ENCODE measurements around the gene ATP6V1E1.
A peak's percentile ranks its signal among the peaks of the same experiment; 100 is the strongest.
"Not testable (repeated sequence)": the region's sequence is repeated elsewhere in the genome, so short reads cannot be mapped to it uniquely, and the experiment has no call there.

The ATP6V1E1 gene

GRCh38 chr22:17647991-17648390 lies 19.4 kb upstream of the ATP6V1E1 start:
- peak overlapping the region; percentile 66 for H3K9ac ChIP-seq (ENCODE audit: low read length)
- no peaks in the 10 kb centered on the region for H3K27me3 ChIP-seq (replicated peaks; ENCODE audit: control insufficient read depth, insufficient read depth, low read length)
- H3K4me1 ChIP-seq (ENCODE audit: control insufficient read depth, insufficient read depth, low read length), result peaks cover 27% of the 10 kb centered on the region
- DNase-seq (ENCODE audit: low read depth), result no peak
- peak overlapping the region; percentile 35 for H3K4me3 ChIP-seq (ENCODE audit: low read length)
- H3K9me3 ChIP-seq (ENCODE audit: control insufficient read depth, low read length), result no peaks in the 10 kb centered on the region
- peaks cover 5% of the 10 kb centered on the region for H3K36me3 ChIP-seq (ENCODE audit: control insufficient read depth, insufficient read depth, low read length, severe bottlenecking)

GRCh38 chr22:17647452-17647851 lies 18.9 kb upstream of the ATP6V1E1 start:
- Histone ChIP-seq H3K9me3 (ENCODE audit: control insufficient read depth, low read length) (no peaks in the 10 kb centered on the region), H3K27me3 (replicated peaks; ENCODE audit: control insufficient read depth, insufficient read depth, low read length) (no peaks in the 10 kb centered on the region), H3K36me3 (ENCODE audit: control insufficient read depth, insufficient read depth, low read length, severe bottlenecking) (peaks cover 5% of the 10 kb centered on the region), H3K9ac (ENCODE audit: low read length) (no peak overlapping the region), H3K4me3 (ENCODE audit: low read length) (no peak overlapping the region), H3K4me1 (ENCODE audit: control insufficient read depth, insufficient read depth, low read length) (peaks cover 27% of the 10 kb centered on the region)
- DNase-seq (ENCODE audit: low read depth), result no peak

- H3K27me3 ChIP-seq (replicated peaks; ENCODE audit: control insufficient read depth, insufficient read depth, low read length); H3K4me3 ChIP-seq (ENCODE audit: low read length); H3K36me3 ChIP-seq (ENCODE audit: control insufficient read depth, insufficient read depth, low read length, severe bottlenecking); H3K9me3 ChIP-seq (ENCODE audit: control insufficient read depth, low read length); H3K9ac ChIP-seq (ENCODE audit: low read length); DNase-seq (ENCODE audit: low read depth): not testable (repeated sequence)
- peaks cover 25% of the 10 kb centered on the region for H3K4me1 ChIP-seq (ENCODE audit: control insufficient read depth, insufficient read depth, low read length)
Measured at GRCh38 chr22:17642357-17642756, 13.8 kb upstream of the ATP6V1E1 start.

- Histone ChIP-seq H3K36me3 (ENCODE audit: control insufficient read depth, insufficient read depth, low read length, severe bottlenecking) (no peaks in the 10 kb centered on the region), H3K27me3 (replicated peaks; ENCODE audit: control insufficient read depth, insufficient read depth, low read length) (no peaks in the 10 kb centered on the region), H3K4me3 (ENCODE audit: low read length) (no peak overlapping the region), H3K4me1 (ENCODE audit: control insufficient read depth, insufficient read depth, low read length) (peaks cover 23% of the 10 kb centered on the region), H3K9me3 (ENCODE audit: control insufficient read depth, low read length) (no peaks in the 10 kb centered on the region), H3K9ac (ENCODE audit: low read length) (no peak overlapping the region)
- no peak for DNase-seq (ENCODE audit: low read depth)
Measured at GRCh38 chr22:17641269-17641668, 12.7 kb upstream of the ATP6V1E1 start.

GRCh38 chr22:17639247-17639741 lies 10.7 kb upstream of the ATP6V1E1 start:
- no peaks in the 10 kb centered on the region for H3K9me3 ChIP-seq (ENCODE audit: control insufficient read depth, low read length)
- no peaks in the 10 kb centered on the region for H3K36me3 ChIP-seq (ENCODE audit: control insufficient read depth, insufficient read depth, low read length, severe bottlenecking)
- H3K4me3 ChIP-seq (ENCODE audit: low read length), result peak overlapping the region; percentile 95
- DNase-seq (ENCODE audit: low read depth), result peak; percentile 88
- H3K4me1 ChIP-seq (ENCODE audit: control insufficient read depth, insufficient read depth, low read length), result peaks cover 18% of the 10 kb centered on the region
- no peaks in the 10 kb centered on the region for H3K27me3 ChIP-seq (replicated peaks; ENCODE audit: control insufficient read depth, insufficient read depth, low read length)
- H3K9ac ChIP-seq (ENCODE audit: low read length), result peak overlapping the region; percentile 96

- H3K27me3 ChIP-seq (replicated peaks; ENCODE audit: control insufficient read depth, insufficient read depth, low read length), result no peaks in the 10 kb centered on the region
- H3K9ac ChIP-seq (ENCODE audit: low read length), result peak within 1 kb of the TSS; percentile 96
- peak; percentile 96 for DNase-seq (ENCODE audit: low read depth)
Measured at GRCh38 chr22:17638432-17639246, 10.1 kb upstream of the ATP6V1E1 start, which contains the start of gene BCL2L13. Gene BCL2L13, plus strand, starts transcription at chr22:17638757. Its CDS starts 16,955 bp downstream, at chr22:17655712.

GRCh38 chr22:17638182-17638431 lies 9.6 kb upstream of the ATP6V1E1 start:
- no peak for DNase-seq (ENCODE audit: low read depth)
- no peaks in the 10 kb centered on the region for H3K9me3 ChIP-seq (ENCODE audit: control insufficient read depth, low read length)
- peak overlapping the region; percentile 95 for H3K4me3 ChIP-seq (ENCODE audit: low read length)
- H3K4me1 ChIP-seq (ENCODE audit: control insufficient read depth, insufficient read depth, low read length), result peaks cover 27% of the 10 kb centered on the region
- H3K9ac ChIP-seq (ENCODE audit: low read length), result peak overlapping the region; percentile 96
- no peaks in the 10 kb centered on the region for H3K36me3 ChIP-seq (ENCODE audit: control insufficient read depth, insufficient read depth, low read length, severe bottlenecking)
- H3K27me3 ChIP-seq (replicated peaks; ENCODE audit: control insufficient read depth, insufficient read depth, low read length), result no peaks in the 10 kb centered on the region

More at GRCh38 chr22:17638432-17639246, 10.1 kb upstream of the ATP6V1E1 start, which contains the start of gene BCL2L13:
- Histone ChIP-seq H3K36me3 (ENCODE audit: control insufficient read depth, insufficient read depth, low read length, severe bottlenecking) (no peaks in the 10 kb centered on the region), H3K4me3 (ENCODE audit: low read length) (peak within 1 kb of the TSS; percentile 95), H3K9me3 (ENCODE audit: control insufficient read depth, low read length) (no peaks in the 10 kb centered on the region), H3K4me1 (ENCODE audit: control insufficient read depth, insufficient read depth, low read length) (peaks cover 21% of the 10 kb centered on the region)

- no peaks in the 10 kb centered on the region for H3K36me3 ChIP-seq (ENCODE audit: control insufficient read depth, insufficient read depth, low read length, severe bottlenecking)
- DNase-seq (ENCODE audit: low read depth), result no peak
- no peaks in the 10 kb centered on the region for H3K27me3 ChIP-seq (replicated peaks; ENCODE audit: control insufficient read depth, insufficient read depth, low read length)
- H3K9ac ChIP-seq (ENCODE audit: low read length), result peak overlapping the region; percentile 96
- H3K4me1 ChIP-seq (ENCODE audit: control insufficient read depth, insufficient read depth, low read length), result peaks cover 30% of the 10 kb centered on the region
- H3K9me3 ChIP-seq (ENCODE audit: control insufficient read depth, low read length), result no peaks in the 10 kb centered on the region
- H3K4me3 ChIP-seq (ENCODE audit: low read length), result peak overlapping the region; percentile 95
Measured at GRCh38 chr22:17637490-17638181, 9.1 kb upstream of the ATP6V1E1 start.

- H3K9me3 ChIP-seq (ENCODE audit: control insufficient read depth, low read length); H3K36me3 ChIP-seq (ENCODE audit: control insufficient read depth, insufficient read depth, low read length, severe bottlenecking); H3K27me3 ChIP-seq (replicated peaks; ENCODE audit: control insufficient read depth, insufficient read depth, low read length); DNase-seq (ENCODE audit: low read depth); H3K4me3 ChIP-seq (ENCODE audit: low read length); H3K9ac ChIP-seq (ENCODE audit: low read length): not testable (repeated sequence)
- H3K4me1 ChIP-seq (ENCODE audit: control insufficient read depth, insufficient read depth, low read length), result peaks cover 34% of the 10 kb centered on the region
Measured at GRCh38 chr22:17636850-17637249, 8.3 kb upstream of the ATP6V1E1 start.

- Histone ChIP-seq H3K9ac (ENCODE audit: low read length) (no peak overlapping the region), H3K4me1 (ENCODE audit: control insufficient read depth, insufficient read depth, low read length) (peaks cover 25% of the 10 kb centered on the region), H3K27me3 (replicated peaks; ENCODE audit: control insufficient read depth, insufficient read depth, low read length) (no peaks in the 10 kb centered on the region), H3K9me3 (ENCODE audit: control insufficient read depth, low read length) (no peaks in the 10 kb centered on the region), H3K4me3 (ENCODE audit: low read length) (no peak overlapping the region), H3K36me3 (ENCODE audit: control insufficient read depth, insufficient read depth, low read length, severe bottlenecking) (no peaks in the 10 kb centered on the region)
- no peak for DNase-seq (ENCODE audit: low read depth)
Measured at GRCh38 chr22:17634696-17635095, 6.1 kb upstream of the ATP6V1E1 start.

GRCh38 chr22:17633998-17634323 lies 5.4 kb upstream of the ATP6V1E1 start:
- Histone ChIP-seq H3K4me3 (ENCODE audit: low read length) (no peak overlapping the region), H3K27me3 (replicated peaks; ENCODE audit: control insufficient read depth, insufficient read depth, low read length) (no peaks in the 10 kb centered on the region), H3K9ac (ENCODE audit: low read length) (peak overlapping the region; percentile 67), H3K36me3 (ENCODE audit: control insufficient read depth, insufficient read depth, low read length, severe bottlenecking) (no peaks in the 10 kb centered on the region), H3K4me1 (ENCODE audit: control insufficient read depth, insufficient read depth, low read length) (peaks cover 29% of the 10 kb centered on the region), H3K9me3 (ENCODE audit: control insufficient read depth, low read length) (no peaks in the 10 kb centered on the region)
- no peak for DNase-seq (ENCODE audit: low read depth)

Data from adipocyte (in vitro differentiated cells).